ENCODE measurements around the gene MAML1.
A peak's percentile ranks its signal among the peaks of the same experiment; 100 is the strongest.

The MAML1 gene

DNA sequence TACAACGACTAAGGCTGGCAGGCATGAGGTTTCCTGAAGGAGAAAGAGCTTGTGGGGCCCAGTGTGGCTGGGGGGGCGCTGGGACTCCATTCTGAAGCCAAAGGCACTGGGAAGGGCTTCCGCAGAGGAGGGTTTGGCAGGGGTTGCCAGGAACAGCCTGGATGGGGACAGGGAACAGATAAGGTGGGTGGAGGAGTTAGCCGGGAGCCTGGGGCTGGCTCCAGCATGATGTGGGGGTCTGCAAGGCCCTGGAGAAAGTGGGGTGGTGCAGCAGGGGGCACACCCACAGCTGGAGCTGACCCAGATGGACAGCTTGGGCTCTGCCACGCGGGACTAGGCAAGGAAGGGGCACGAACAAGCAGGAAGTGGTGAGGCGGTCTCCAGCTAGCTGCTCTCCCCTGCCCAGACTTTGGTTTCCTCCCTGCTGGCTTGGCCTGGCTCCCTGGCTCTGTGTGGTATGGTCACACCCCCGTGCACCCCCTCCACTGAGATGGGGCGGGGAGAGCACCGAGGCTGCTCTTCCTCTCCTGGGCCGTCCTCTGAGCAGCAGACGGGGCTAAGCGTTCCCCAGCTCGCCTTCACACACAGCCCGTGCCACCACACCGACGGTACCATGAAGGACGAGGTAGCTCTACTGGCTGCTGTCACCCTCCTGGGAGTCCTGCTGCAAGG lies 61.0 kb downstream of the MAML1 start, which contains the start of gene LTC4S:
TSS of gene LTC4S (plus strand) at position 519 of the 672 bp plus-strand sequence. CDS start at position 614, 95 bp downstream.
- DNase-seq (ENCODE audit: low spot score): peak; percentile 40

GRCh38 chr5:179794171-179794570 lies 61.5 kb downstream of the MAML1 start:
- DNase-seq (ENCODE audit: low spot score): no peak

GRCh38 chr5:179794575-179794974 lies 62.0 kb downstream of the MAML1 start:
- no peak for DNase-seq (ENCODE audit: low spot score)

DNA sequence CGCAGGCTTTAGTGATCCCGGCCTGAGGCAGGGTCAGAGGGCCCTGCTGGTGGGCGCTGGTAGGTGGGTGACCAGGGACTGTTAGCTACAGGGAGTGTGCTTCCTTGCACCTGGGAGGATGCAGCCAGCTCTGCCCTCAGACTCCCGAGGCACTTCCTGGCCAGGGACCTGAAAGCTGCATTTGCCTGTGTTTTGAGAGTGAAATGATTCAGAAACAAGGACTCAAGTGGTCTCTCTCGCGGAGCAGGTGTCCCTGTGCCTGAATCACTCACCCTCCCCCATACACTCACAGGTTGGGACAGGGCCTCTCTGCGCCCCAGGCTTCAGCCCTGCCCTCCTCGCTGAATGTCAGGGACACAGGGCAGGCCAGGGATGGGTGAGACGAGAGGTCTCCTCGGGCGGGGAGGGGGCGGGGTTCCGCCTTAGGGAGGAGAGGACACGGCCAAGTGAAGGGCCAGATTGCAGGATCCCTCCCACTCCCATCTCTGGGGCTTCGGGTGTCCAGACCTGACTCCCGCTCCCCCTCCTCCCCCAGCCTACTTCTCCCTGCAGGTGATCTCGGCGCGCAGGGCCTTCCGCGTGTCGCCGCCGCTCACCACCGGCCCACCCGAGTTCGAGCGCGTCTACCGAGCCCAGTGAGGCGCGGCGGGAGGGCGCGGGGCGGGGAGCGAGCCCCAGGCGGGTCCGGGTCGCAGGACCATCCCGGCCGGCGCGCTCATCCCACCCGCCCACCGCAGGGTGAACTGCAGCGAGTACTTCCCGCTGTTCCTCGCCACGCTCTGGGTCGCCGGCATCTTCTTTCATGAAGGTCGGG lies 62.6 kb downstream of the MAML1 start:
- DNase-seq (ENCODE audit: low spot score): peak; percentile 59

DNA sequence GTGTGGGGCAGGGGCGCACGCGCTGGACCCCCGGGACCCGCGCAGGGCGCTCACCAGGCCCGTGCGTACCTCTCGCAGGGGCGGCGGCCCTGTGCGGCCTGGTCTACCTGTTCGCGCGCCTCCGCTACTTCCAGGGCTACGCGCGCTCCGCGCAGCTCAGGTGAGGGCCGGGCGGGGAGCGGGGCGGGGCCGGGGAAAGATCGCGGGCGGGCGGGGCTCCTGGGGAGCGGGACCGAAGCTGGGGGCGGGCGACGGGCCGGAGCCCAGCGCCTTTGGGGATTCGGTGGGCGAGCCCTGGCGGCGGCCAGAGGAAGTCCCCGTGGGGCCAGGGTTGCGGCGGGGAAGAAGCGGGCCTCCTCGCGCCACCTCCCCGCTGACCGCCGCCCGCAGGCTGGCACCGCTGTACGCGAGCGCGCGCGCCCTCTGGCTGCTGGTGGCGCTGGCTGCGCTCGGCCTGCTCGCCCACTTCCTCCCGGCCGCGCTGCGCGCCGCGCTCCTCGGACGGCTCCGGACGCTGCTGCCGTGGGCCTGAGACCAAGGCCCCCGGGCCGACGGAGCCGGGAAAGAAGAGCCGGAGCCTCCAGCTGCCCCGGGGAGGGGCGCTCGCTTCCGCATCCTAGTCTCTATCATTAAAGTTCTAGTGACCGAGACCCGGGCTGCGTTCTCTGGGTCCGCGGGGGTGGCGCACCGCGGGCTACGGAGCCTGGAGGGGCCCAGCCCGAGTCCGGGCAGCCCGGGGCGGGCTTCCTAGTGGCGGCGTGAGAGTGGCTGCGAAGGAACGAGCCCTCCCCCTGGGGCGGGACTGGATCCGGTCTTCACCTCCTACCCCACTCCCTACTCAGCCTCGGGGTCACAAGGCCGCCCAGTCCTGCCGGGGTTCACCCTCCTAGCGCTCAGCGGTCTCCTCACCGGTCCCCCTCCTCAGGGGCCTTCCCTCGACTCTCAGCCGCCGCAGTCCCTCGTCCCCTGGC lies 63.5 kb downstream of the MAML1 start:
- peak; percentile 62 for DNase-seq (ENCODE audit: low spot score)

DNA sequence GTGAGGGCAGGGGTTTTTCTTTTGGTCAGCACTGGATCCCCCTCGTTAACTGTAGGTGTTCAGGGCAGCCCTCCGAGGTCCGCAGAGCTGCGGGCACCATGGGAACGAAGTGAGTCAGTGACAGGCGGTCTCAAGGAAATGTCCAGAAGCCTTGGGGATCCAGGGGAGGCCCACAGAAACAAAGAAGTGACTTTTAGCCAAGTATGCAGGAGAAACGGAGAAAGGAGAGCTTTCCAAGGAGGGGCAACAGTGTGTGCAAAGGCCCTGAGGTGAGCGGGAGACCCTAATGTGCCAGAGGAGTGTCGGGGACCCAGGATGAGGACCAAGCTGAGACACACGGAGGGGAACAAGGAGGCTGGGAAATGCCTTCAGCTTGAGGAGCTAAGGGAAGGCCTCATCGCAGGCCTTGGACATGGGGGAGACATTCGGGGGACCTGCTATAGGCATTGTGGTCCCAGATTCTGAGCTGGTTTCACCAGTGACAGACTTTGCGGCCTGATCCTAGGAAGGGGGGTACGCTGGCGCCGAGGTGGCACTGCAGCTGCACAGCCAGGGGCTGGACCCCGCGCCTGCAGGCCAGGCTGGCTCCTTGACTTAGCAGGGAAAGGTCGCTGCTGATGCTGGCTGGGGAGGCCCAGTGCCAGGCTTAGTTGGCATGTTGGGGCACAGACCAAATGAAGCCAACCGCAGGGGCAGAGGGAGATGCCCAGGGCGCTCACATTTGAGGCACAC lies 64.4 kb downstream of the MAML1 start:
- DNase-seq (ENCODE audit: low spot score): no peak

DNA sequence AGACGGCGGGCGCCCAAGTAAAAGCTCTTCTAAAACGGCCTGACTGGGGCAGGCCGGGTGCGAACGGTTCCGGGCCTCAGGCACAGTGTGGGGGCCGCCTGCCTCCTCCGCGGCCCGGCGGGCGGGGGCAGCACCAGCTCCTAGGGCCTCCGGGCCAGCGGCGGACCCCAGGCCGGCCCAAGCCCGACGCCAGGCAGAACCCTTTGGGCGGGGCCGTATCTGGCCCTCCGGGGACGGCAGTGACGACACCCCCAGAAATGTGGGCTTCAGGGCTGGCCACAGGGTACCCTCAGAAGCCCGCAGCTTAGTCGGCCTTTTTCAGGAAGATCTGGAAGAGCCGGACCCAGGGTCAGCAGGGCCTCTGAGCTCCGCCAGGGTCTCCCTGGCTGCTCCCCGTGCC lies 65.1 kb downstream of the MAML1 start:
- no peak for DNase-seq (ENCODE audit: low spot score)

DNA sequence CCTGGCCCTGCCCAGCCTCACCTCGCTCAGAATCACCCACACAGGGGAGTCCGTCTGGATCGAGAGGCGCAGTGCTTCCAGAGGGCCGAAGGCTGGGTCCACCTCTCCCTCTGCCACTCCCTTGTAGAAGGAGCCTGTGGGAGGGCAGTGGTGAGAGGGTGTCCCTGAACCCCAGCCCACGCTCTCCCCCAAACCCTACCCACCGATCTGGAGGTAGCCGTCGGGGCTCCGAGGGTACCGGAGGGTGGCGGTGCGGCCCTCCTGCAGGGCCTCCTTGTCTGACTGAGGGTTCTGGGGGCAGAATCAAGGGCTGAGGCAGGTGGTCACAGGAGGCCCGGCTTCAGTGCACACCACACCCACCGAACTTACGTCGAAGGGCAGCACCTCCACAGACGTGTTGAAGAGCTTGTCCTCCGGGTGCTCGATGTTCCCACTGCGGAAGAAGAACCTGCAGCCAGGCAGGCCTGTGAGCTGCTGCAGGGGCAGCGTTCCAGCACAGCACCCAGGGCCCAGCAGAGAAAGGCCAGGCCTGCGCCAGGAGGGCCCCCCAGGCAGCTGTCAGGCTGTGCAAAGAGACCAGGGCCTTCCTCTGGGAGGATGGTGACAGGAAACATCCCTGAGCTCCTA lies 65.6 kb downstream of the MAML1 start:
- no peak for DNase-seq (ENCODE audit: low spot score)

DNA sequence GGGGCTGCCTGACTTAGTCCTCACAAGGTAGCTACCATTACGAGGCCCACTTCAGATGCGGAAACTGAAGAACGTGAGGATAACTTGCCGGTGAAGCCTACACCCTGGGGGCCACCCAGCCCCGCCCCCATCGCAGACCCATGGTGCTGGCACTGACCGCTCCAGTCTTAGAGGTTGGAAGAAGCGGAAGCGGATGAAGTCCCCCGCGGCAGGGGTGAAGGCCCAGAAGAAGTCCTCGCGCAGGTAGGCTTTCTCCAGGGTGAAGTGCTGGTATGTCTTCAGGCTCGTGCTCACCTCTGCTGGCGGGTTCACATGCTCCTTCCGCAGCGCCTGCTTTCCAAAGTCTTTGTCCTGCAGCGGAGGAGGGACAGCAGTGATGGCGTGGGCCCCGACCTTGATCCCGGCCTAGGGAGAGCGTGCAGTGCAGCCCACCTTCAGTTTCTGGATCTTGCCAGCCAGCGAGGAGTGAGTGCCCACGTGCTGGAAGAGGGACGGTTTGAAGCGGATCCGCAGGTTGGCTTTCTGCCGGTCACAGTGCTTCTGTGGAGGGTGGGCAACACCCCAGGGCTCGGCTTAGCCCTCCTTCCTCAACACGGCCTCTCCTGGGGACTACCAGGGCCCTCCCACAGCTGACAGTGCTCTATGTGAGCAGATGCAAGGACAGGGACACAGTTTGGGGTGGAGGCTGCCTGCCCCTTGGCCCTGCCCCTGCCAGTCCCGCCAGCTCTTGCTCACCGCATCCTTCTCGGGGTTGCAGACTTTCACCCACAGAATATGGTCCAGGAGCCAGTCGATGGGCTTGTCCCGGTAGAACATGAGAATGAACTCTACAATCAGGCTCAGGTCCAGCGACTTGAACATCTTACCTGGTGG lies 66.4 kb downstream of the MAML1 start:
- DNase-seq (ENCODE audit: low spot score): no peak

DNA sequence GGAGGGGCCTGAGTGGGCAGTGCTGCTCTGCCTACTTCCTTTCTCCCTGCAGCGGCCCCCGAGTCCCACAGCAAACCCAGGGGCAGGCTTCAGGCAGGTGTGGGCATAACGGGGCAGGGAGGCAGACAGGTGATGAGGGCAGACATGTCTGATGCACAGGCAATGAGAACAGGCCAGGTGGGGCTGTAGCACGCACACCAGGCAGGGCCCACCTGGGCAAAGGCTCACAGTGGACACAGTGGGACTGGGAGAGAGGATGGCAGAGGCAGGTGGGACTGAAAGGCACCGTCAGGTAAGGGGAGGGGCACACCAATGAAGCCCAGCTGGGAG lies 67.0 kb downstream of the MAML1 start:
- DNase-seq (ENCODE audit: low spot score): no peak

- no peak for DNase-seq (ENCODE audit: low spot score)
Measured at GRCh38 chr5:179800071-179800695, 67.6 kb downstream of the MAML1 start.

DNA sequence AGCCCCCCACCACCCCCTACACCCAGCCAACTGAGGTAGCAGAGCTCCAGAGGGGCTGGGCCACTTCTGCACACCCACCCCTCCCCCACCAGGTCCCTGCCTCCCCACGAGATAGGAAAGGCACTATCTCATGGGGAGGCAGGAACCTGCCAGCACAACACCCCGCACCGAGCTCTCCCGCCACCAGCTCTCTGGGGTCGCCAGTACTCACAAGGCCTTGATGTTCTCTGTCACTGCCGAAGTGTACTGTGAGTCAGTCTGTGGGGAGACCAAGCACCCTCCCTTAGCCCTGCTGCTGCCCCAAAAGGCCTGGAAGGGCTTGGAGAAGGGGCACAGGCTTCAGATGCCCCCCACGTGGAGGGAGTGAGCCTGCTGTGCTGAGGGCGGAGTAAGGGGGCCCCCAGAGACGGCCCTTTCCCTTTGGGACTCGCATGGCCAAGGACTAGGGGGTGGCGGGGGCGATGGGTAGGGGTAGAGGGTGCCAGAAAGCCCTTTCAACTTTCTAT lies 68.1 kb downstream of the MAML1 start:
- DNase-seq (ENCODE audit: low spot score): no peak

- peak; percentile 62 for DNase-seq (ENCODE audit: low spot score)
Measured at GRCh38 chr5:179801304-179802206, 68.9 kb downstream of the MAML1 start.

DNA sequence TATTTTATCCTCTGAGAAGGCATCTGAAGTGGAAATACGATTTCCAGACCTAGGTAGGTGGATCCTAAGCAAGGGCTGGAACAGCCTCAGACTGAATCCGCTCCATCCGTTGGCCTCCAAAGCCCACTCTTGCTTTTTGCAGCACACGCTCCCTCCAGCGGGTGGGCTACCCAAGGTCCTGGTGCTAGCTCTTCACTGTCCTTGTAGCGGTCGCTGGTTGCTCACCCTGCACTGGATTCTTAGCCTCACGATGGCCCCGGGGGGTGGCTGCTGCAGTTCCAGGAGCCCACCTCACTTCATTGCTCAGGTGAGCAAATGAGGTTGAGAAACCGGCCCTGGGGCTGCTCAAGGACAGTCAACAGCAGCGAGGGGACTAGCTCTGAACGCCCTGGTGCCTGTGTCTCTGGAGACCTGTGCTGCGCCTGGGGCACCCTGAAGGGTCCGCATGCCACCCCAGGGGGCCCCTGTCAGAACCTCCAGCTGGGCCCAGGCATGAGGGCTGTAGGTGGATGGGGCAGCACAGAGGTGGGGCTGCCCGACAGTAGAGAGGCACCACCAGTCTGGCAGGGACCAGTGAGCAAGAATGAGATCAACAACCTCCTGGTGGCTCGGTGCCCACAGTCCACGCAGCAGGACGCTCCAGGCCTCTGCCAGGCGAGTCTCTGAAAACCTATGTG lies 69.7 kb downstream of the MAML1 start:
- peak; percentile 80 for DNase-seq (ENCODE audit: low spot score)

DNA sequence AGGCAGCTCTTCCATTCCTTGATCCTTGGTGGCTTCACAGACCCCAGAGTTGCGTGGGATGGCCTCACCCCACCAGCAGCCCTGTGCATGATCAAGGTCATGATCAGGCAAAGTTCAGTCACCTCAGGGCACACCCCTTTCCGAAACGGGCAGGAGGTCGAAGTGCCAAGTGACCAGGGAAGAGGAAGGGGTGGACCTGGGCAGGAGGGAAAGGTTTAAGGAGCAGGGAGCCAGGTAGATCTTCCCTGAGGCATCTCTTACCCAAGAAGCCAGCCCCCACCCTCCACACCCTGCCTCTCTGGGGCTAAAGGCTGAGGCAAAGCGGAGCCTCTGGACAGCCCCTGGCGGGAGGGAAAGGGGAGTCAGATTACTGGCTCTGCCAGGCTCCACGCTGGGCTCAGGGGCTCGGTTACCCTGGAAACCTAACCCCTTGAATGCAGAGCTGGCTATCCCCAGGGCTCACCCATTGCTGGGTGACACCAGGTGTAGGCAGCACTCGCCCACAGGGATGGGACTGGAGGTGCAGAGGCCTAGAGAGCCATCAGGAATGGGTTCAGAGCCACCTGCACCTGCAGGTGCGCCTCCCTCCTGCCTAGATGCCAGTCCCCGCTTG lies 70.4 kb downstream of the MAML1 start:
- DNase-seq (ENCODE audit: low spot score): no peak

GRCh38 chr5:179803651-179804554 lies 71.3 kb downstream of the MAML1 start:
- no peak for DNase-seq (ENCODE audit: low spot score)

Data from cerebellar cortex (tissue), 1 donor.